Effector memory CD4-positive, alpha-beta T cell (primary cell): ENCODE results near the gene TNFRSF13B.

Experiments
- DNase-seq, 3 donors: peaks; one replicate each; pipeline ENCODE4 v3.0.0-alpha.2; 2020
- H3K27ac ChIP-seq: 2 replicates; pipeline ENCODE4 v1.7.0; 2013; ENCODE audit warnings: mild to moderate bottlenecking, low read length, moderate library complexity; ENCODE audit not compliant: insufficient read depth, poor library complexity, severe bottlenecking
- H3K27me3 ChIP-seq: replicated peaks from 2 replicates; pipeline ENCODE4 v1.7.0; 2013; ENCODE audit warnings: mild to moderate bottlenecking, low read length; ENCODE audit not compliant: insufficient read depth, control insufficient read depth, poor library complexity, severe bottlenecking
- H3K36me3 ChIP-seq: 2 replicates; pipeline ENCODE4 v1.7.0; 2013; ENCODE audit warnings: mild to moderate bottlenecking, low read length, moderate library complexity; ENCODE audit not compliant: control insufficient read depth, insufficient read depth
- H3K4me1 ChIP-seq: 2 replicates; pipeline ENCODE4 v1.7.0; 2013; ENCODE audit warnings: low read length, mild to moderate bottlenecking; ENCODE audit not compliant: control insufficient read depth, insufficient read depth, poor library complexity, severe bottlenecking
- H3K4me3 ChIP-seq: 2 replicates; pipeline ENCODE4 v1.7.0; 2013; ENCODE audit warnings: low read length, low read depth, mild to moderate bottlenecking; ENCODE audit not compliant: insufficient read depth, poor library complexity, severe bottlenecking
- H3K9me3 ChIP-seq: 2 replicates; pipeline ENCODE4 v1.7.0; 2013; ENCODE audit warnings: mild to moderate bottlenecking, low read length, moderate library complexity; ENCODE audit not compliant: control insufficient read depth

Gene TNFRSF13B

GRCh38 chr17:16995930-16996329 is 24.0 kb upstream of the TNFRSF13B start:
- Histone ChIP-seq H3K27me3 (no peaks in the 10 kb centered on the region), H3K36me3 (no peaks in the 10 kb centered on the region), H3K4me1 (no peaks in the 10 kb centered on the region), H3K9me3 (no peaks in the 10 kb centered on the region), H3K4me3 (no peak overlapping the region), H3K27ac (no peak overlapping the region)
- no peak for DNase-seq

DNA sequence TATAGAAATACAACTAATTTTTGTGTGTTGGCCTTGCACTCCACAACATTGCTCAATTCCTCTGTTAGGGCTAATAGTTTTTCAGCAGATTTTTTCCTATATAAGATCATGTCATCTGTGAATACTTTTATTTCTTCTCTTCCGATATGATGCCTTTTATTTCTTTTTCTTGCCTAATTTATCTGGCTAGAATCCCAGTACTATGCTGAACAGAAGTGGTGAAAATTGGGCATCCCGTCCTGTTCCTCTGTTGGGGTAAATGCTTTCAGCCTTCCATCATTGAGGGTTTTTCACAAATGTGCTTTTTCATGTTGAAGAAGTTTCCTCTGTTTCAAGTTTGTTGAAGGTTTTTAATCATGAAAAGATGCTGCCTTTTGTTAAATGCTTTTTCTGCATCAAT is 22.7 kb upstream of the TNFRSF13B start:
- no peaks in the 10 kb centered on the region for H3K36me3 ChIP-seq
- DNase-seq: no peak
- H3K4me3 ChIP-seq: no peak overlapping the region
- H3K27me3 ChIP-seq: no peaks in the 10 kb centered on the region
- H3K9me3 ChIP-seq: no peaks in the 10 kb centered on the region
- no peak overlapping the region for H3K27ac ChIP-seq
- H3K4me1 ChIP-seq: peaks cover 9% of the 10 kb centered on the region

- Histone ChIP-seq H3K4me1 (peaks cover 32% of the 10 kb centered on the region), H3K27ac (no peak overlapping the region), H3K36me3 (no peaks in the 10 kb centered on the region), H3K9me3 (no peaks in the 10 kb centered on the region), H3K4me3 (peak overlapping the region; percentile 24), H3K27me3 (no peaks in the 10 kb centered on the region)
- DNase-seq: peak; percentile 45 to 68 (median 52)
Observed at GRCh38 chr17:16991349-16992009, 19.6 kb upstream of the TNFRSF13B start.

GRCh38 chr17:16989953-16990860 is 18.3 kb upstream of the TNFRSF13B start:
- Histone ChIP-seq H3K9me3 (no peaks in the 10 kb centered on the region), H3K4me1 (peaks cover 32% of the 10 kb centered on the region), H3K27me3 (no peaks in the 10 kb centered on the region), H3K27ac (peak overlapping the region; percentile 29), H3K36me3 (no peaks in the 10 kb centered on the region), H3K4me3 (no peak overlapping the region)
- no peak for DNase-seq

- no peak for DNase-seq
- H3K9me3 ChIP-seq: no peaks in the 10 kb centered on the region
- H3K4me3 ChIP-seq: no peak overlapping the region
- peak overlapping the region; percentile 29 for H3K27ac ChIP-seq
- H3K27me3 ChIP-seq: no peaks in the 10 kb centered on the region
- peaks cover 32% of the 10 kb centered on the region for H3K4me1 ChIP-seq
- no peaks in the 10 kb centered on the region for H3K36me3 ChIP-seq
Observed at GRCh38 chr17:16989230-16989952, 17.5 kb upstream of the TNFRSF13B start.

DNA sequence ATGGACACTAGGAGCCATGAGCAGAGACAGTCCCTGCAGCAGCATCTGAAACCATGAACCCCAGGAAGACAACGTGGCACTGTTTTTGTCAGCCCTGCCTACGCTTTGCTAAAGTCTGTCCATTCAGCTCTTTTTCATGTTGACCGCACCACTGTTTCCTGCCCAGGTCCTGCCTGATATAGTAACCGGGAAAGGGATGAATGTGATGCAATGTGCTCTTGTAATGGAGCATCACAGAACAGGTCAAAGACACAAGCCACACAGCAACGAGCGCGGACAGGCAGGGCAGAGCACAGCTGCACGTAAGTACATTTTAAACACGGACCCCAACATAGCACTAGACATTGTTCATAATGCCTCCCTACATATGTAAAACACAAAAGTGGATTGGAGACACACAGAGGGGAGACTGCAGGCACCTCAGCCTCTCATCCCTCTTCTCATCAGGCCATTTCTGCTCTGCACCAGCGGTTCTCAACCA is 16.9 kb upstream of the TNFRSF13B start:
- Histone ChIP-seq H3K4me3 (no peak overlapping the region), H3K27ac (peak overlapping the region; percentile 51), H3K36me3 (no peaks in the 10 kb centered on the region), H3K27me3 (no peaks in the 10 kb centered on the region), H3K4me1 (peaks cover 32% of the 10 kb centered on the region), H3K9me3 (no peaks in the 10 kb centered on the region)
- no peak for DNase-seq

DNA sequence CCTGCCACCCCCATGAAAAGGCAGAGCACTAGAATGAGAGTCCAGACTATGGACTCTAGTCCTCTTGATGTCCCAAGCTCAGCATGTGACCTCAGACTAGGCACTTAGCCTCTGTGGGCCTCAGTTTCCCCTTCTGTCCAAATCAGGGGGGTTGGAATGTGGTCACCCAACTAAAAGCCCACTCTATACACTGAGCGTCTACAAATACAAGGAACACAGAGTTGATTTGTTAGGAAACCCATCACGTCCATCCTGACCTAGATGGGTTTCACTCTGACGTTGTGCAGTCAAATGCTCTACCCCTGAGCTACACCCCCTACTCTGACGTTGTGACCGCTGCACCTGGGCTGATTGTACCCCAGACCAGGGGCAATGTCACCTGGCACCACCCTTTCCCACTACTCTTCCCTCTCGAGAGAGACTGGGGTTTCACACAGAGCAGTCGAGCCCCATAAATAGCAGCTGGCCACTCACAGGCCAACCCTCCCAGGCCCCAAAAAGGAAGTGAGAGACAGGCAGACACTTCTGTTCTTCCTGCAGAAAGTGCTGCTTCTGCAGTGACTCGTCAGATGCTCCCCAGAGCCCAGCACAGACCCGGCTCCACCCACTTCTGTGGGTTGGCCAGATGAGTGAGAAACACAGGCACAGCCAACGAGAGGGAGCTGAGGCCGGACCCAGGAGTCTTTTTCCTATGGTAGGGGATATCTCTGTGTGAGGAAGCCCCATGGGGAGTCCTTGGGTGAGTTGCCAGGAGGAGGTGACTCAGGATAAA is 16.1 kb upstream of the TNFRSF13B start:
- peak in 2 of 3 donors; percentile 16 to 20 for DNase-seq
- Histone ChIP-seq H3K9me3 (no peaks in the 10 kb centered on the region), H3K4me3 (no peak overlapping the region), H3K27me3 (no peaks in the 10 kb centered on the region), H3K4me1 (peaks cover 32% of the 10 kb centered on the region), H3K27ac (peak overlapping the region; percentile 51), H3K36me3 (no peaks in the 10 kb centered on the region)

- no peak overlapping the region for H3K27ac ChIP-seq
- peaks cover 32% of the 10 kb centered on the region for H3K4me1 ChIP-seq
- no peak overlapping the region for H3K4me3 ChIP-seq
- H3K36me3 ChIP-seq: no peaks in the 10 kb centered on the region
- H3K9me3 ChIP-seq: no peaks in the 10 kb centered on the region
- H3K27me3 ChIP-seq: no peaks in the 10 kb centered on the region
- no peak for DNase-seq
Observed at GRCh38 chr17:16987066-16987829, 15.3 kb upstream of the TNFRSF13B start.

DNA sequence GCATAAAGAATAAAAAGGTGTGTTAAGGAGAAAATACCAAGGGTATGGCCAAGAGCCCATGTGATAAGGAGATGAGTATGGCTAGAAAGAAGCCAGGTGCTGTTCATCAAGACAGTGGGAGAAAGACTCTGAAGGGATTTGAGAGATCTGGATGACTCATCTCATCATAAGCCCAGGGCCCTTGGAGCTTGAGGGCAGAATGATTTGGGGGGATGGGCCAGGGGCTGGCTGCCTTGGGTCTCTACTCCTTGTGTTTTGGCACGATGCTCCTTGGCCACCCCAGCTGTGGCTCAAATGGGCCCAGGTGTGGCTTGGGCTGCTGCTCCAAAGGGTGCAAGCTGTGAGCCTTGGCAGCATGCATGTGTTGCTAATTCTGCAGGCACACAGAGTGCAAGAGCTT is 14.5 kb upstream of the TNFRSF13B start:
- no peak overlapping the region for H3K27ac ChIP-seq
- no peaks in the 10 kb centered on the region for H3K9me3 ChIP-seq
- DNase-seq: no peak
- no peaks in the 10 kb centered on the region for H3K36me3 ChIP-seq
- no peak overlapping the region for H3K4me3 ChIP-seq
- peaks cover 32% of the 10 kb centered on the region for H3K4me1 ChIP-seq
- H3K27me3 ChIP-seq: no peaks in the 10 kb centered on the region
